GM18520 (cell line): Measurements from ENCODE around the gene DENND5B.
"Not testable (repeated sequence)": the region's sequence is repeated elsewhere in the genome, so short reads cannot be mapped to it uniquely, and the experiment has no call there.

Experiments used
- ATAC-seq: cut with Tn5 transposase; IDR thresholded peaks from one replicate; pipeline ENCODE4 v1.9.1; 2021; ENCODE audit not compliant: unreplicated experiment

The DENND5B gene

GRCh38 chr12:31388713-31389112, 202.2 kb downstream of the DENND5B start:
- no peak for ATAC-seq

GRCh38 chr12:31387466-31387865, 203.5 kb downstream of the DENND5B start:
- ATAC-seq: no peak

GRCh38 chr12:31387011-31387410, 203.9 kb downstream of the DENND5B start:
- no peak for ATAC-seq

- no peak for ATAC-seq
Observed at GRCh38 chr12:31386364-31386777, 204.6 kb downstream of the DENND5B start.

GRCh38 chr12:31377210-31377609, 213.7 kb downstream of the DENND5B start:
- ATAC-seq: not testable (repeated sequence)

- not testable (repeated sequence) for ATAC-seq
Observed at GRCh38 chr12:31375422-31375821, 215.5 kb downstream of the DENND5B start.

GRCh38 chr12:31371256-31371620, 219.7 kb downstream of the DENND5B start:
- no peak for ATAC-seq

- no peak for ATAC-seq
Observed at GRCh38 chr12:31370531-31371255, 220.2 kb downstream of the DENND5B start.

- no peak for ATAC-seq
Observed at GRCh38 chr12:31369712-31370521, 221.0 kb downstream of the DENND5B start.

- no peak for ATAC-seq
Observed at GRCh38 chr12:31368666-31369361, 222.1 kb downstream of the DENND5B start.

- ATAC-seq: no peak
Observed at GRCh38 chr12:31366104-31366621, 224.8 kb downstream of the DENND5B start.

GRCh38 chr12:31363831-31364230, 227.1 kb downstream of the DENND5B start:
- no peak for ATAC-seq

GRCh38 chr12:31363416-31363809, 227.5 kb downstream of the DENND5B start:
- no peak for ATAC-seq

- ATAC-seq: peak; percentile 42
Observed at GRCh38 chr12:31362759-31363415, 228.0 kb downstream of the DENND5B start.

- peak; percentile 17 for ATAC-seq
Observed at GRCh38 chr12:31362115-31362758, 228.7 kb downstream of the DENND5B start.

GRCh38 chr12:31361730-31362114, 229.2 kb downstream of the DENND5B start:
- no peak for ATAC-seq

- no peak for ATAC-seq
Observed at GRCh38 chr12:31355747-31356107, 235.2 kb downstream of the DENND5B start.

- ATAC-seq: no peak
Observed at GRCh38 chr12:31353750-31354708, 236.9 kb downstream of the DENND5B start.

- ATAC-seq: no peak
Observed at GRCh38 chr12:31346267-31346666, 244.7 kb downstream of the DENND5B start.
